ENCODE measurements around the gene OR10R2.
"Not testable (repeated sequence)": the region's sequence is repeated elsewhere in the genome, so short reads cannot be mapped to it uniquely, and the experiment has no call there.

Gene OR10R2

GRCh38 chr1:158471920-158472319, at the start of gene OR10R2:
TSS of gene OR10R2 (plus strand) at chr1:158472220. CDS start at chr1:158472326, 106 bp downstream.
- Histone ChIP-seq H3K27ac (no peak within 1 kb of the TSS), H3K4me3 (no peak within 1 kb of the TSS)

DNA sequence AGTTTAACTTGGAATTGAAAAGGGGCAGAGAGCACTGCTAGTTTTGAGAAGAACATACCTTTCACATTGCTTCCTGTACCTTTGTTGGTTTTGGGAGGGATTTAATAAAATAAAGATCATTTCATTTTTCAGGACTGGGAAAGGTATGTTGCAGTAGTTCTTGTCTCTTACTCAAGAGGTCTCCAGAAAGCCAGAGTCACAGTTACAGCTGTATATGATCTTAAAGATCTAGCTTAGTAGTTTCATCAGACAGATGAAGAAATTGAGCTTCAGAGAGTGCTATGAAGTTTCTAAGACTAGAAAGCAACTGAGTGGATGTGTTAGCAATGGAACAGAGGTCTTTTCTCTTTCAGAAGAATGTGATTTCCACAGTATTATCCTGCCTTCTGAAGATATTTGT, 47.0 kb upstream of the OR10R2 start:
- H3K4me3 ChIP-seq: no peak overlapping the region
- H3K27ac ChIP-seq: no peak overlapping the region

DNA sequence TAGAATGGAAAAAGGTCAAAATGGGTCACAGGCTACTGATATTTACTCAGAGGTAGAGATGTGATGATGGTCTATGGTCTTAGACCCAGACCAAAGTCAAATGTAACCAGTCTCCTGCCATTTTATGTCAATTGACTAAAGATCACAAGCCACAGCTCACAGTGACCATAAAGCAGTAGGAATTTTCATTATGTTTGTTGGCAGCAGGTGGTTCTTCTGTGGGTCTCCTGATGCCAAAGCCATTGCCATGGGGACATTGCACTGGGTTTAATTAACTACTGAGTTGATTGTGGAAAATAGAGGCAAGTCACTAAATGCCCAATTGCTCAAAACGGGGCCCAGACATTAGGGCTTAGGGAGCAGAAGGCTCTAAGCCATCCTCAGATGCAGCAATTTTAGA, 45.9 kb upstream of the OR10R2 start, which contains the start of gene OR10K2:
Gene OR10K2 (minus strand): TSS at position 101 of the 400 bp plus-strand sequence. CDS start 5,371 bp downstream, outside the sequence.
- Histone ChIP-seq H3K4me3 (no peak within 1 kb of the TSS), H3K27ac (no peak within 1 kb of the TSS)

DNA sequence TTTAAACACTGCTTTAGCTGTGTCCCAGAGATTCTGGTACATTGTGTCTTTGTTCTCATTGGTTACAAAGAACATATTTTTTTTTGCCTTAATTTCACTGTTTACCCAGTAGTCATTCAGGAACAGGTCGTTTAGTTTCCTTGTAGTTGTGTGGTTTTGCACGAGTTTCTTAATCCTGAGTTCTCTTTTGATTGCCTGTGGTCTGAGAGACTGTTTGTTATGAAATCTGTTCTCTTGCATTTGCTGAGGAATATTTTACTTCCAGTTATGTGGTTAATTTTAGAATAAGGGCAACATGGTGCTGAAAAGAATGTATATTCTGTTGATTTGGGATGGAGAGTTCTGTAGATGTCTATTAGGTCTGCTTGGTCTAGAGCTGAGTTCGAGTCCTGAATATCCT, 41.9 kb upstream of the OR10R2 start:
- not testable (repeated sequence) for H3K27ac ChIP-seq, H3K4me3 ChIP-seq

GRCh38 chr1:158434741-158435140, 37.3 kb upstream of the OR10R2 start:
- no peak overlapping the region for H3K27ac ChIP-seq
- no peak overlapping the region for H3K4me3 ChIP-seq

DNA sequence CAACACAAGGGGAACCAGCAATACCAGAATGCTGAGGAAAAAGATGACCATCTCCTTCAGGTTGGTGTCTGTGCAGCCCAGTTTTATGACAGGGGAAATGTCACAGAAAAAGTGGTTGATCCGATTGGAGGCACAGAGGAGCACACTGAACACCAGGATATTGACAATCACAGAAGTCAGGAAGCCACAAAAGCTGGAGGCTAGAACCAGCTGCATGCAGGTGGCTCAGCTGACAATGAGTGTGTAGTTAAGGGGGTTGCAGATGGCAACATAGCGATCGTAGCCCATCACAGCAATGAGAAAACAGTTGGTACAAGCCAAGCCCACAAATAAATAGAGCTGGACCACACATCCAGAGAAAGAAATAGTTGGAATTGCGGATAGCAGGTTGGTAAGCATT, 26.6 kb upstream of the OR10R2 start:
- Histone ChIP-seq H3K4me3 (no peak overlapping the region), H3K27ac (no peak overlapping the region)

GRCh38 chr1:158454537-158454936, 17.5 kb upstream of the OR10R2 start:
- Histone ChIP-seq H3K27ac (no peak overlapping the region), H3K4me3 (no peak overlapping the region)

DNA sequence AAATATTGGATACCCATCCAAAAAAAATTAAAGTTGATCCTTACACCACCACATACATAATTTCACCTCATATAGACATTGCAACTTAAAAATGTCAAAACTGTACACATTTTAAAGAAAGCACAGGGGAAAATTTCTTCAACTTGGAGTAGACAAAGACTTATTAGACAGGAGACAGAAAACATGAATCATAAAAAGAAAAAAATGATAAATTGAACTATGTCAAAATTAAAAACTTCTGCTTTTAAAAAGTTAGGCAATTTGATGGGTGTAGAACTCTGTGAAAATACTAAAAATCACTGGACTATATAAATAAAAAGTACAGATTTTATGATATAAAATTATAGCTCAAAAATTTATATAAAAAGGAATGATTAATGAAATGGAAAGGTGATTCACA, 14.8 kb upstream of the OR10R2 start:
- no peak overlapping the region for H3K4me3 ChIP-seq
- H3K27ac ChIP-seq: no peak overlapping the region

GRCh38 chr1:158458263-158458662, 13.8 kb upstream of the OR10R2 start:
- Histone ChIP-seq H3K27ac (no peak overlapping the region), H3K4me3 (no peak overlapping the region)

GRCh38 chr1:158461534-158461933, 10.5 kb upstream of the OR10R2 start, which contains the start of gene OR10K1:
TSS of gene OR10K1 (plus strand) at chr1:158461834. CDS start at chr1:158465562, 3,728 bp downstream.
- Histone ChIP-seq H3K4me3 (no peak within 1 kb of the TSS), H3K27ac (no peak within 1 kb of the TSS)

GRCh38 chr1:158485455-158485854, 13.4 kb downstream of the OR10R2 start:
- no peak overlapping the region for H3K4me3 ChIP-seq
- no peak overlapping the region for H3K27ac ChIP-seq

GRCh38 chr1:158491316-158491715, 19.3 kb downstream of the OR10R2 start:
- no peak overlapping the region for H3K27ac ChIP-seq
- no peak overlapping the region for H3K4me3 ChIP-seq

DNA sequence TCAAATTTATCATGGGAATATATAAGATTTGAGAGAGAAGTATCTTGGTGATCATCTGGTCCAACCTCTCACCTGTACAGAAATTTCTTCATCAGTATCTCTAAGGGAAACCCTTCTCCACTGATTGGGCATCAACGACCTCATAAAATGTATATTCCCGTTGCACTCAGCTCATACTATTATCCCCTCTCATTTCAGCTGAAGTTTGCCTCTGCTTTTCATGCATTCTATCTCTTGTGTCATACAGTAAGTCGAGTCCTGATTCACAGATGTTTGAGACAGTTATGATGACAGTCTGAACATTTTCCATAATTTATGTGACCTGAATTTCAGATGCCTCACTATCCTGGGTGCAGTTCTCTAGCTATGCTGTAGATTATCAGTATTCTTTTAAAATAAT, 21.0 kb downstream of the OR10R2 start:
- Histone ChIP-seq H3K4me3 (no peak overlapping the region), H3K27ac (no peak overlapping the region)

DNA sequence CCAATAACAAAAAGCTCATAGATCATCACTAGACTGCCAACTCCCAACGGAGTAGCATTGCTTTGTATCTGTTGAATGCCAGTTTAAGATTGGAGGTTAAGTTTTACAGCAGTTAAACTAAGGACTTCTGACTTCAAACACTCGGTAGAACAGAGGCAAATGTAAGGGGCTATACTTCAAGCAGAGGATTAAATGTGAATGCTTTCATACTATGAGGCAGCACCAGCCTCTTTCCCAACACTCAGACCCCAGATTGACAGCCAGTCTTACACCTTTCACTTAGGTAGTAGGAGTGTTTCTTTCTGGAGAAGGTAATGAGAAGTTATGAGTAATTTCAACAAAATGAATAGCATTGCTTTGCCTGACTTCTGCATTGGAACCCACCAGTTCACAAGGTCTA, 22.8 kb downstream of the OR10R2 start:
- Histone ChIP-seq H3K4me3 (no peak overlapping the region), H3K27ac (no peak overlapping the region)

GRCh38 chr1:158496374-158496773, 24.4 kb downstream of the OR10R2 start:
- no peak overlapping the region for H3K27ac ChIP-seq

DNA sequence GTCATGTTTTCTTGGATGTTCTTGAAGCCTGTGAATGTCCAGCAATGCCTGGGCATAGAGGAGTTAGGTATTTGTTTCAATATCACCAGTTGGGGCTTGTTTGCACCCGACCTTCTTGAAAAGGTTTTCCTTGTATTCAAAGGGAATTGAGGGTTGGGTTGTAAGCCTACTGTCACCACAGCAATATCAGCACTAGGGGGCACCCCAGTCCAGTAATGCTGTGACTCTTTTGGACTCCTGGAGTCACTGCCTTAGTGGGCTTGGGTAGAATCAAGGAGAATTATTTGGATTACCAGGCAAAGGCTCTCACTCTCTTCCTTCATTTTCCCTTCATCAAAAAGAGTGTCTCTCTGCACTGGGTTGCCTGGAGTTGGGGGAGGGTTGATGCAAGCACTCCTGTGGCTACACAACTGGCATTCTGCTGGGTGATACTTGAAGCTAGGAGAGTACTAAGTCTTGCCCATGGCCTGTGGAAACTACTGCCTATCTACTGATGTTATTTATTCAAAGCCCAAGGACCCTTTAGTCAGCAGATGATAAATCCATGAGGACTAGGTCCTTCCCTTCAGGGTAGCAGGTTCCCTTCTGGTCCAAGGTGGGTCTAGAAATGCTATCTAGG, 34.5 kb downstream of the OR10R2 start:
- H3K4me3 ChIP-seq: no peak overlapping the region
- no peak overlapping the region for H3K27ac ChIP-seq

More at GRCh38 chr1:158496374-158496773, 24.4 kb downstream of the OR10R2 start:
- no peak overlapping the region for H3K4me3 ChIP-seq

GRCh38 chr1:158507511-158507910, 35.5 kb downstream of the OR10R2 start:
- H3K4me3 ChIP-seq: no peak overlapping the region
- H3K27ac ChIP-seq: no peak overlapping the region

GRCh38 chr1:158509471-158510156, 37.6 kb downstream of the OR10R2 start:
- Histone ChIP-seq H3K27ac (no peak overlapping the region), H3K4me3 (no peak overlapping the region)

GRCh38 chr1:158516966-158517365, 44.9 kb downstream of the OR10R2 start:
- H3K27ac ChIP-seq: no peak overlapping the region
- no peak overlapping the region for H3K4me3 ChIP-seq

GRCh38 chr1:158520021-158520420, 48.0 kb downstream of the OR10R2 start:
- H3K27ac ChIP-seq: no peak overlapping the region

DNA sequence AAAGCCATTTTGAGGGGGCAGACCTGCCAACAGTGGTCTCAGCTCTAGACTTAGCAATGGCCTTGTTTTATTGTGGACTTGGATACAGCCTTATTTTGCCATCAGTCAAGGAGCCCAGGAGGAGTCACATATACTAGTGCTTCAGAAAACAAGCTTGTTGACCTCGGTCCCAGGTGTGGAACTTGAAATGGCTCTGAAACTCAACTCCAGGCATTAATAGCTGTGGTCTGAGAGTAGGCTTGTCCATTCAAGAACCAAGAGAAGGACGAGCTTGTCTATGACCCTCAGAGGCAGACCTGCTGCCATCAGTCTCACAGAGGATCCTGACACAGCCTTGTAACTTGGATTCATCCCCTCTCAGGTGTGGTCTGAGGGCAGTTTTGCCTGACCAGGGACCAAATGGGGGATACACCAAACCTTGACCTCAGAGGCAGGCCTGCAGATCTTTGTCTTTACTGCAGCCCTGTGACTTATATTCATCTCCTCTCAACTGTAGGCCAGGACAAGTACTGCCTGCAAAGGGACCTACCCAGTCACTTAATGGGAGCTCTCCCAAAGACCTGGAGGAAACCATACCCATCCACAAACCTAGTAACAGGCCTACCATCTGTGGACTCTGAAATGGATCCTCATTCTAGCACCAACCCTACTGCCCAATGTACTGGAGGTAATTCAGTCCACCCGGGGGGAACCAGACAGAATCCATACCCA, 49.1 kb downstream of the OR10R2 start:
- Histone ChIP-seq H3K4me3 (no peak overlapping the region), H3K27ac (no peak overlapping the region)

More at GRCh38 chr1:158520021-158520420, 48.0 kb downstream of the OR10R2 start:
- H3K4me3 ChIP-seq: no peak overlapping the region
